WTC11 (cell line): ENCODE results near the gene NKAIN2. TPM values are rescaled to one million over a fixed set of nuclear protein-coding genes. Genes with fewer than 3 reads are reported as not detected.

Experiments
- ATAC-seq: fragments of 200-7000 bp; cut with Tn5 transposase; 2 replicates; pipeline ENCODE4 v1.10.0; 2021; ENCODE audit warnings: mild to moderate bottlenecking, moderate library complexity
- CTCF ChIA-PET: fragments of 300-600 bp; sonication (Branson Sonifier 250); formaldehyde crosslinking; loops from one replicate; lab custom pipeline; 2021; ENCODE audit warnings: antibody characterized with exemption; lab: Charles Lee
- POLR2A ChIA-PET: fragments of 350-600 bp; sonication (Branson Sonifier 250); formaldehyde crosslinking; loops from one replicate; lab custom pipeline; 2021; ENCODE audit warnings: antibody characterized with exemption; lab: Charles Lee
- DNase-seq: peaks from one replicate; pipeline ENCODE4 v3.0.0; 2021; ENCODE audit warnings: low spot score
- H3K27ac Mint-ChIP-seq: 2 replicates; pipeline ENCODE4 v1.8.0; 2021; ENCODE audit warnings: mixed read lengths
- H3K27me3 Mint-ChIP-seq: 2 replicates; pipeline ENCODE4 v1.8.0; 2021; ENCODE audit warnings: low read depth, mild to moderate bottlenecking, moderate library complexity, mixed read lengths
- H3K36me3 Mint-ChIP-seq: 2 replicates; pipeline ENCODE4 v1.8.0; 2021; ENCODE audit warnings: mixed read lengths
- H3K4me1 Mint-ChIP-seq: 2 replicates; pipeline ENCODE4 v1.8.0; 2022; ENCODE audit warnings: mixed read lengths
- H3K4me3 Mint-ChIP-seq: 2 replicates; pipeline ENCODE4 v1.8.0; 2021; ENCODE audit warnings: mild to moderate bottlenecking, moderate library complexity, mixed read lengths
- H3K9me3 Mint-ChIP-seq: 2 replicates; pipeline ENCODE4 v1.8.0; 2021; ENCODE audit warnings: mixed read lengths
- CREM ChIP-seq: sonication (generic); formaldehyde crosslinking; IDR thresholded peaks from 2 replicates; pipeline ENCODE4 v1.8.1; 2022; ENCODE audit warnings: mild to moderate bottlenecking, missing genetic modification reagents, moderate library complexity
- E2F1 ChIP-seq: sonication (generic); formaldehyde crosslinking; IDR thresholded peaks from 2 replicates; pipeline ENCODE4 v1.8.0; 2022; ENCODE audit warnings: mild to moderate bottlenecking, missing genetic modification reagents
- E2F4 ChIP-seq: sonication (generic); formaldehyde crosslinking; IDR thresholded peaks from 2 replicates; pipeline ENCODE4 v1.8.1; 2022; ENCODE audit warnings: low read depth, mild to moderate bottlenecking, moderate library complexity, missing genetic modification reagents, borderline replicate concordance
- ETV6 ChIP-seq: sonication (generic); formaldehyde crosslinking; IDR thresholded peaks from 2 replicates; pipeline ENCODE4 v1.8.1; 2022; ENCODE audit warnings: mild to moderate bottlenecking, missing genetic modification reagents
- FOXJ3 ChIP-seq: sonication (generic); formaldehyde crosslinking; IDR thresholded peaks from 2 replicates; pipeline ENCODE4 v1.9.0; 2021; ENCODE audit warnings: missing genetic modification reagents, mild to moderate bottlenecking, borderline replicate concordance
- IRF2 ChIP-seq: sonication (generic); formaldehyde crosslinking; IDR thresholded peaks from 2 replicates; pipeline ENCODE4 v1.8.0; 2022; ENCODE audit warnings: low read depth, missing genetic modification reagents, borderline replicate concordance
- SMAD3 ChIP-seq: sonication (generic); formaldehyde crosslinking; IDR thresholded peaks from 2 replicates; pipeline ENCODE4 v1.8.0; 2022; ENCODE audit warnings: missing genetic modification reagents, mild to moderate bottlenecking, borderline replicate concordance
- USF1 ChIP-seq: sonication (generic); formaldehyde crosslinking; IDR thresholded peaks from 2 replicates; pipeline ENCODE4 v1.8.0; 2022; ENCODE audit warnings: mild to moderate bottlenecking, missing genetic modification reagents
- ZBTB21 ChIP-seq: sonication (generic); formaldehyde crosslinking; IDR thresholded peaks from 2 replicates; pipeline ENCODE4 v1.8.1; 2023; ENCODE audit warnings: mild to moderate bottlenecking, missing genetic modification reagents, borderline replicate concordance
- ZMAT4 ChIP-seq: fragments of 250-450 bp; sonication (Bioruptor Pico); IDR thresholded peaks from 2 replicates; pipeline ENCODE4 v1.9.0; 2021; ENCODE audit warnings: mild to moderate bottlenecking
- ZNF138 ChIP-seq: sonication (generic); formaldehyde crosslinking; conservative IDR thresholded peaks from 2 replicates; pipeline ENCODE4 v1.8.1; 2022; ENCODE audit warnings: mild to moderate bottlenecking, moderate library complexity, missing genetic modification reagents
- total RNA-seq: library from RNA; stranded (reverse); gene quantifications from 3 replicates; pipeline ENCODE4 v1.2.3, GENCODE V29; 2021
- TF ChIP-seq, protein P1 (sequence below): sonication (generic); formaldehyde crosslinking; IDR thresholded peaks from 2 replicates; pipeline ENCODE4 v1.8.0; 2022; ENCODE audit warnings: mild to moderate bottlenecking, missing genetic modification reagents
- TF ChIP-seq, protein P2 (sequence below): sonication (generic); formaldehyde crosslinking; IDR thresholded peaks from 2 replicates; pipeline ENCODE4 v1.8.0; 2023; ENCODE audit warnings: missing genetic modification reagents, mild to moderate bottlenecking, borderline replicate concordance
- TF ChIP-seq, protein P3 (sequence below): sonication (generic); formaldehyde crosslinking; IDR thresholded peaks from 2 replicates; pipeline ENCODE4 v1.8.0; 2022; ENCODE audit warnings: missing genetic modification reagents
- TF ChIP-seq, protein P4 (sequence below): sonication (generic); formaldehyde crosslinking; IDR thresholded peaks from 2 replicates; pipeline ENCODE4 v1.8.1; 2023; ENCODE audit warnings: mild to moderate bottlenecking, missing genetic modification reagents

NKAIN2 gene
- total RNA-seq, 1 experiment from 2014 or later: 0.33 TPM

DNA sequence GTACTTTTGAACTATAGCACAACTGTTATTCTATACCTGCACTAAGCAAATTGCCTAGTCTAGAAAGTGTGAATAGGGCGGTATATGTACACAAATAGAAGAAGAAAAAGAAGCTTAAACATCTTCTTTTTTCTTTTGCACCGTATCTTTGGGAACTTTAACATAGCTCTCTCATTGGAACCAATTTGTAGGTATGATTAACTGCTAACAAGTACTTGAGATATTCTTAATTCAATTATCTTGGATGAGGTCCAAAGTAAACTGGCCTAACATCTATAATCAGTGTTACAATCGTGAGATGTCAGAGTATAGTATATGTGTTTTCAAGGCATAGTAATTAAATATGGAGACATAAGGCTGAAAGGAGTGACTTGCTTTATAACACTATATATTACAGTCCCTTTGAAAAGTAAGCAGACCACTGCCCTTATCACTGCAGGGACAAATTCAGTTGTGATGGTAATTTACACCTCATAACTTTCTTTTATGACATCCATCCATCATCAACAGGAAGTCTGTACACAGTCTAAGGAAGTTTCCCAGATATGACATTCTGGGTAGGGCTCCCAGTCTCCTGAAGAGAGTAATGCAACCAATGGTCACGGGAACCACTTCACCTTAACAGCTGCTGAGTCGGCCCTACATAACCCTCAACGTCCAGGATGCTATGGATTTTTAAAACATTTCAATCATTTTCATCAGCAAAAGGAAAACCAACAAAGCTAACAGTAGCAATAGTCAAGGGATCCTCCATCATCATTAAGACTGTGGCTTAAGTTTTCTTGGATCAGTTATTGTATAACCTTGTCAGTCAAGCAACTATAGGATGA is 37.6 kb downstream of the NKAIN2 start (continued):
- TF ChIP-seq, protein P1, sequence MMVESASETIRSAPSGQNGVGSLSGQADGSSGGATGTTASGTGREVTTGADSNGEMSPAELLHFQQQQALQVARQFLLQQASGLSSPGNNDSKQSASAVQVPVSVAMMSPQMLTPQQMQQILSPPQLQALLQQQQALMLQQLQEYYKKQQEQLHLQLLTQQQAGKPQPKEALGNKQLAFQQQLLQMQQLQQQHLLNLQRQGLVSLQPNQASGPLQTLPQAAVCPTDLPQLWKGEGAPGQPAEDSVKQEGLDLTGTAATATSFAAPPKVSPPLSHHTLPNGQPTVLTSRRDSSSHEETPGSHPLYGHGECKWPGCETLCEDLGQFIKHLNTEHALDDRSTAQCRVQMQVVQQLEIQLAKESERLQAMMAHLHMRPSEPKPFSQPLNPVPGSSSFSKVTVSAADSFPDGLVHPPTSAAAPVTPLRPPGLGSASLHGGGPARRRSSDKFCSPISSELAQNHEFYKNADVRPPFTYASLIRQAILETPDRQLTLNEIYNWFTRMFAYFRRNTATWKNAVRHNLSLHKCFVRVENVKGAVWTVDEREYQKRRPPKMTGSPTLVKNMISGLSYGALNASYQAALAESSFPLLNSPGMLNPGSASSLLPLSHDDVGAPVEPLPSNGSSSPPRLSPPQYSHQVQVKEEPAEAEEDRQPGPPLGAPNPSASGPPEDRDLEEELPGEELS: no peak

- H3K4me3 Mint-ChIP-seq: no peak overlapping the region
- H3K4me1 Mint-ChIP-seq: no peaks in the 10 kb centered on the region; the same call in 1 of the 2 replicates
- no peak overlapping the region for H3K27ac Mint-ChIP-seq
- CTCF ChIA-PET: no interaction called here
- DNase-seq (no peak), ATAC-seq (no peak)
- H3K36me3 Mint-ChIP-seq: no peaks in the 10 kb centered on the region
- POLR2A ChIA-PET: no interaction called here
- no peaks in the 10 kb centered on the region; the same call in 1 of the 2 replicates for H3K9me3 Mint-ChIP-seq
- TF ChIP-seq CREM (CRISPR knock-in tag) (no peak), IRF2 (CRISPR knock-in tag) (no peak), E2F4 (CRISPR knock-in tag) (no peak), SMAD3 (no peak)
- TF ChIP-seq, protein P2, sequence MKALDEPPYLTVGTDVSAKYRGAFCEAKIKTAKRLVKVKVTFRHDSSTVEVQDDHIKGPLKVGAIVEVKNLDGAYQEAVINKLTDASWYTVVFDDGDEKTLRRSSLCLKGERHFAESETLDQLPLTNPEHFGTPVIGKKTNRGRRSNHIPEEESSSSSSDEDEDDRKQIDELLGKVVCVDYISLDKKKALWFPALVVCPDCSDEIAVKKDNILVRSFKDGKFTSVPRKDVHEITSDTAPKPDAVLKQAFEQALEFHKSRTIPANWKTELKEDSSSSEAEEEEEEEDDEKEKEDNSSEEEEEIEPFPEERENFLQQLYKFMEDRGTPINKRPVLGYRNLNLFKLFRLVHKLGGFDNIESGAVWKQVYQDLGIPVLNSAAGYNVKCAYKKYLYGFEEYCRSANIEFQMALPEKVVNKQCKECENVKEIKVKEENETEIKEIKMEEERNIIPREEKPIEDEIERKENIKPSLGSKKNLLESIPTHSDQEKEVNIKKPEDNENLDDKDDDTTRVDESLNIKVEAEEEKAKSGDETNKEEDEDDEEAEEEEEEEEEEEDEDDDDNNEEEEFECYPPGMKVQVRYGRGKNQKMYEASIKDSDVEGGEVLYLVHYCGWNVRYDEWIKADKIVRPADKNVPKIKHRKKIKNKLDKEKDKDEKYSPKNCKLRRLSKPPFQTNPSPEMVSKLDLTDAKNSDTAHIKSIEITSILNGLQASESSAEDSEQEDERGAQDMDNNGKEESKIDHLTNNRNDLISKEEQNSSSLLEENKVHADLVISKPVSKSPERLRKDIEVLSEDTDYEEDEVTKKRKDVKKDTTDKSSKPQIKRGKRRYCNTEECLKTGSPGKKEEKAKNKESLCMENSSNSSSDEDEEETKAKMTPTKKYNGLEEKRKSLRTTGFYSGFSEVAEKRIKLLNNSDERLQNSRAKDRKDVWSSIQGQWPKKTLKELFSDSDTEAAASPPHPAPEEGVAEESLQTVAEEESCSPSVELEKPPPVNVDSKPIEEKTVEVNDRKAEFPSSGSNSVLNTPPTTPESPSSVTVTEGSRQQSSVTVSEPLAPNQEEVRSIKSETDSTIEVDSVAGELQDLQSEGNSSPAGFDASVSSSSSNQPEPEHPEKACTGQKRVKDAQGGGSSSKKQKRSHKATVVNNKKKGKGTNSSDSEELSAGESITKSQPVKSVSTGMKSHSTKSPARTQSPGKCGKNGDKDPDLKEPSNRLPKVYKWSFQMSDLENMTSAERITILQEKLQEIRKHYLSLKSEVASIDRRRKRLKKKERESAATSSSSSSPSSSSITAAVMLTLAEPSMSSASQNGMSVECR (CRISPR knock-in tag): no peak
- H3K27me3 Mint-ChIP-seq: peaks cover 8% of the 10 kb centered on the region
Observed at GRCh38 chr6:123844011-123844410, 40.3 kb downstream of the NKAIN2 start.

DNA sequence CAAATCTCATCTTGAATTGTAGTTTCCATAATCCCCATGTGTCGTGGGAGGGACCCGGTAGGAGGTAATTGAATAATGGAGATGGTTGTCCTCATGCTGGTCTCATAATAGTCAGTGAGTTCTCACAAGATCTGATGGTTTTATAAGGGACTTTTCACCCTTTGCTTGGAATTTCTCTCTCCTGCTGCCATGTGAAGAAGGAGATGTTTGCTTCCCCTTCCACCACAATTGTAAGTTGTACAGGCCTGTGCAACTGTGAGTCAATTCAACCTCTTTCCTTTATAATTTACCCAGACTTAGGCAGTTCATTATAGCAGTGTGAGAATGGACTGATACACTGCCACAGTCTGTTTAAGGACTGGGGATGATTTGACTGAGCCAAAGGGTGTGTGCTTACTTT is 44.7 kb downstream of the NKAIN2 start:
- Mint-ChIP-seq H3K36me3 (no peaks in the 10 kb centered on the region), H3K4me3 (no peak overlapping the region), H3K27me3 (peaks cover 4% of the 10 kb centered on the region), H3K9me3 (no peaks in the 10 kb centered on the region; the same call in 1 of the 2 replicates), H3K4me1 (no peaks in the 10 kb centered on the region), H3K27ac (no peak overlapping the region)
- ChIA-PET POLR2A (no interaction called here), CTCF (no interaction called here)
- ATAC-seq (no peak), DNase-seq (no peak)
- TF ChIP-seq ETV6 (CRISPR knock-in tag): no peak
- TF ChIP-seq, protein P3, sequence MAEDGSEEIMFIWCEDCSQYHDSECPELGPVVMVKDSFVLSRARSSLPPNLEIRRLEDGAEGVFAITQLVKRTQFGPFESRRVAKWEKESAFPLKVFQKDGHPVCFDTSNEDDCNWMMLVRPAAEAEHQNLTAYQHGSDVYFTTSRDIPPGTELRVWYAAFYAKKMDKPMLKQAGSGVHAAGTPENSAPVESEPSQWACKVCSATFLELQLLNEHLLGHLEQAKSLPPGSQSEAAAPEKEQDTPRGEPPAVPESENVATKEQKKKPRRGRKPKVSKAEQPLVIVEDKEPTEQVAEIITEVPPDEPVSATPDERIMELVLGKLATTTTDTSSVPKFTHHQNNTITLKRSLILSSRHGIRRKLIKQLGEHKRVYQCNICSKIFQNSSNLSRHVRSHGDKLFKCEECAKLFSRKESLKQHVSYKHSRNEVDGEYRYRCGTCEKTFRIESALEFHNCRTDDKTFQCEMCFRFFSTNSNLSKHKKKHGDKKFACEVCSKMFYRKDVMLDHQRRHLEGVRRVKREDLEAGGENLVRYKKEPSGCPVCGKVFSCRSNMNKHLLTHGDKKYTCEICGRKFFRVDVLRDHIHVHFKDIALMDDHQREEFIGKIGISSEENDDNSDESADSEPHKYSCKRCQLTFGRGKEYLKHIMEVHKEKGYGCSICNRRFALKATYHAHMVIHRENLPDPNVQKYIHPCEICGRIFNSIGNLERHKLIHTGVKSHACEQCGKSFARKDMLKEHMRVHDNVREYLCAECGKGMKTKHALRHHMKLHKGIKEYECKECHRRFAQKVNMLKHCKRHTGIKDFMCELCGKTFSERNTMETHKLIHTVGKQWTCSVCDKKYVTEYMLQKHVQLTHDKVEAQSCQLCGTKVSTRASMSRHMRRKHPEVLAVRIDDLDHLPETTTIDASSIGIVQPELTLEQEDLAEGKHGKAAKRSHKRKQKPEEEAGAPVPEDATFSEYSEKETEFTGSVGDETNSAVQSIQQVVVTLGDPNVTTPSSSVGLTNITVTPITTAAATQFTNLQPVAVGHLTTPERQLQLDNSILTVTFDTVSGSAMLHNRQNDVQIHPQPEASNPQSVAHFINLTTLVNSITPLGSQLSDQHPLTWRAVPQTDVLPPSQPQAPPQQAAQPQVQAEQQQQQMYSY (CRISPR knock-in tag): no peak
- TF ChIP-seq ZNF138 (CRISPR knock-in tag): no peak
- no peak for TF ChIP-seq FOXJ3 (CRISPR knock-in tag)
- TF ChIP-seq E2F1 (CRISPR knock-in tag): no peak
- no peak for TF ChIP-seq ZBTB21 (CRISPR knock-in tag)
- TF ChIP-seq SMAD3: no peak
- no peak for TF ChIP-seq USF1 (CRISPR knock-in tag)
- TF ChIP-seq, protein P4, sequence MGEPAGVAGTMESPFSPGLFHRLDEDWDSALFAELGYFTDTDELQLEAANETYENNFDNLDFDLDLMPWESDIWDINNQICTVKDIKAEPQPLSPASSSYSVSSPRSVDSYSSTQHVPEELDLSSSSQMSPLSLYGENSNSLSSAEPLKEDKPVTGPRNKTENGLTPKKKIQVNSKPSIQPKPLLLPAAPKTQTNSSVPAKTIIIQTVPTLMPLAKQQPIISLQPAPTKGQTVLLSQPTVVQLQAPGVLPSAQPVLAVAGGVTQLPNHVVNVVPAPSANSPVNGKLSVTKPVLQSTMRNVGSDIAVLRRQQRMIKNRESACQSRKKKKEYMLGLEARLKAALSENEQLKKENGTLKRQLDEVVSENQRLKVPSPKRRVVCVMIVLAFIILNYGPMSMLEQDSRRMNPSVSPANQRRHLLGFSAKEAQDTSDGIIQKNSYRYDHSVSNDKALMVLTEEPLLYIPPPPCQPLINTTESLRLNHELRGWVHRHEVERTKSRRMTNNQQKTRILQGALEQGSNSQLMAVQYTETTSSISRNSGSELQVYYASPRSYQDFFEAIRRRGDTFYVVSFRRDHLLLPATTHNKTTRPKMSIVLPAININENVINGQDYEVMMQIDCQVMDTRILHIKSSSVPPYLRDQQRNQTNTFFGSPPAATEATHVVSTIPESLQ (CRISPR knock-in tag): no peak
- no peak for TF ChIP-seq ZMAT4
